Measurements from ENCODE around the gene TUSC2.

DNA sequence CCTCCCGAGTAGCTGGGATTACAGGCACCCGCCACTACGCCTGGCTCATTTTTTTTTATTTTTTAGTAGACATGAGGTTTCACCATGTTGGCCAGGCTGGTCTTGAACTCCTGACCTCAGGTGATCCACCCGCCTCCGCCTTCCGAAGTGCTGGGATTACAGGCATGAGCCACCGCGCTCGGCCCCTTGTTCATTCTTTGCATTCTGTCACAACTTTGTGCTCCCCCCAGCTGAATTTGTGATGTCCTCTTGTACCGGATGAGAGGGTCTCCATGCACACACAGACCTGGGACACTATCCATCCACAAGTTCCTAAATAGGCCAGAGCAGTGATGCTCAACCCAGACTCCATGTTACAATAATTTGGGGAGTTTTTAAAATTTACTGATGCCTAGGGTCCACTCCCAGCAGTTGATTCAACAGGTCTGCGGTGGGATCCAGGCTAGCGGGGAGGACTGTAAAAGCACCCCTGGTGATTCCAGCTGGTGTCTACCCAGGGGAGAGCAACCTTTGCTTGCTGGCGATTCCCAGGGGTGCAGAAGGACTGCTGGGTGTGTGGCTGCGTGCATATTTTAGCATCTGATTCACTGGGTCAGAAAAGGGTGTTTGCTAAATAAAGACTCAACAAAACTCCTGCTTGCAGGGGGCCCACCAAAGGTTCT is 11.6 kb upstream of the TUSC2 start:
- TF ChIP-seq POLR2A (IDR thresholded peaks at IDR 0.05) = no peak
- TF ChIP-seq, protein P1, sequence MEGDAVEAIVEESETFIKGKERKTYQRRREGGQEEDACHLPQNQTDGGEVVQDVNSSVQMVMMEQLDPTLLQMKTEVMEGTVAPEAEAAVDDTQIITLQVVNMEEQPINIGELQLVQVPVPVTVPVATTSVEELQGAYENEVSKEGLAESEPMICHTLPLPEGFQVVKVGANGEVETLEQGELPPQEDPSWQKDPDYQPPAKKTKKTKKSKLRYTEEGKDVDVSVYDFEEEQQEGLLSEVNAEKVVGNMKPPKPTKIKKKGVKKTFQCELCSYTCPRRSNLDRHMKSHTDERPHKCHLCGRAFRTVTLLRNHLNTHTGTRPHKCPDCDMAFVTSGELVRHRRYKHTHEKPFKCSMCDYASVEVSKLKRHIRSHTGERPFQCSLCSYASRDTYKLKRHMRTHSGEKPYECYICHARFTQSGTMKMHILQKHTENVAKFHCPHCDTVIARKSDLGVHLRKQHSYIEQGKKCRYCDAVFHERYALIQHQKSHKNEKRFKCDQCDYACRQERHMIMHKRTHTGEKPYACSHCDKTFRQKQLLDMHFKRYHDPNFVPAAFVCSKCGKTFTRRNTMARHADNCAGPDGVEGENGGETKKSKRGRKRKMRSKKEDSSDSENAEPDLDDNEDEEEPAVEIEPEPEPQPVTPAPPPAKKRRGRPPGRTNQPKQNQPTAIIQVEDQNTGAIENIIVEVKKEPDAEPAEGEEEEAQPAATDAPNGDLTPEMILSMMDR (IDR thresholded peaks at IDR 0.05) = no peak
